Right lobe of liver (tissue), 6 donors: Measurements from ENCODE around the gene POLR2I. TPM values are rescaled to one million over a fixed set of nuclear protein-coding genes. Genes with fewer than 3 reads are reported as not detected.
A peak's percentile ranks its signal among the peaks of the same experiment; 100 is the strongest.

Source experiments
- ATAC-seq, 4 donors: fragments of 200-7000 bp; cut with Tn5 transposase; one replicate each; pipeline ENCODE4 v1.9.1; 2020; ENCODE audit warnings: mild to moderate bottlenecking in 4 of 4, moderate library complexity in 4 of 4
- DNase-seq, 3 donors: peaks; one replicate each; pipeline ENCODE4 v3.0.0-alpha.2; 2020
- H3K27ac ChIP-seq, 3 donors: fragments of 200-600 bp; one replicate each; pipeline ENCODE4 v1.8.0; 2022
- H3K27me3 ChIP-seq, 2 donors: fragments of 200-600 bp; one replicate each; pipeline ENCODE4 v1.8.0; 2022
- H3K36me3 ChIP-seq, 4 donors: fragments of 200-600 bp; sonication (generic) in 1 of 4; one replicate each; pipeline versions ENCODE4 v1.5.1 to v1.8.0; 2017 to 2022; ENCODE audit warnings: control low read depth in 1 of 4
- H3K4me1 ChIP-seq, 4 donors: fragments of 200-600 bp; sonication (generic) in 1 of 4; one replicate each; pipeline versions ENCODE4 v1.5.1 to v1.8.0; 2017 to 2022; ENCODE audit warnings: control low read depth in 1 of 4
- H3K4me3 ChIP-seq, 3 donors: fragments of 200-600 bp; one replicate each; pipeline ENCODE4 v1.8.0; 2022
- H3K9me3 ChIP-seq, 4 donors: fragments of 200-600 bp; sonication (generic) in 1 of 4; one replicate each; pipeline versions ENCODE4 v1.5.1 to v1.8.0; 2017 to 2022; ENCODE audit warnings: control low read depth in 1 of 4
- CTCF ChIP-seq, 4 donors: fragments of 200-600 bp in 3 of 4; fragments of 450-650 bp in 1 of 4; IDR thresholded peaks; one replicate each; pipeline versions ENCODE4 v1.5.1 to v1.8.0; 2016 to 2022; ENCODE audit warnings: antibody characterized with exemption in 4 of 4, mild to moderate bottlenecking in 2 of 4
- POLR2A ChIP-seq: fragments of 450-650 bp; IDR thresholded peaks from one replicate; pipeline ENCODE4 v1.6.1; 2017; ENCODE audit warnings: antibody characterized with exemption, mild to moderate bottlenecking
- WGBS: methylation state at CpG from one replicate; pipeline ENCODE4 v1.1.6; 2018; ENCODE audit warnings: low coverage, low lambda C conversion rate; ENCODE audit not compliant: insufficient coverage; ENCODE audit errors: missing lambda C conversion rate; 5-methylcytosine and 5-hydroxymethylcytosine counted together
- intact Hi-C, 2 donors: fragments of 100-400 bp; cut with DNase I; formaldehyde crosslinking; loops; one replicate each; pipeline versions ENCODE4 v1.11.2 to v1.14.1; 2022
- total RNA-seq, 6 experiments: library from RNA; depleted of rRNA in 2 of 6; stranded (reverse); fragments of >200 nt in 2 of 6; fragmentation: NEBNext Ultra II Directional in 3 of 6; extraction: Animal tissue kit (Norgen Biotek cat#: 25700) in 3 of 6; gene quantifications; one replicate each; pipeline versions ENCODE4 v1.1.0 to v1.2.4, GENCODE V29; 2016 to 2023
- donor health status: DM: no; HTN: yes; CAD: no.
- donor health status: DM: no; HTN: no; CAD: no.
- donor health status: DM: no; HTN: no; CAD: no.
- donor health status: DM: no; HTN: yes; CAD: no.
- donor health status: DM: no; HTN: yes; CAD: no.

Gene POLR2I
- total RNA-seq, 6 experiments from 2014 or later = 27.3 to 34.4 (median 29.9) TPM

GRCh38 chr19:36121486-36122124, 6.9 kb upstream of the POLR2I start:
- H3K9me3 ChIP-seq = no peaks in the 10 kb centered on the region
- no peaks in the 10 kb centered on the region for H3K27me3 ChIP-seq
- DNase-seq (no peak), ATAC-seq (peak in 1 of 4 donors; percentile 15)
- H3K36me3 ChIP-seq = peaks cover 0 to 18% (median 2%) of the 10 kb centered on the region in 4 donors
- H3K27ac ChIP-seq = no peak overlapping the region
- WGBS = 81% methylated on average over 16 of the region's 49 CpGs
- intact Hi-C loops = no loop called here
- peaks cover 0 to under 1% (median 0%) of the 10 kb centered on the region in 4 donors for H3K4me1 ChIP-seq
- TF ChIP-seq CTCF (IDR thresholded peaks at IDR 0.05) (no peak), POLR2A (no peak)
- H3K4me3 ChIP-seq = no peak overlapping the region

GRCh38 chr19:36120984-36121358, 6.3 kb upstream of the POLR2I start:
- 93% methylated on average over 18 of the region's 18 CpGs for WGBS
- intact Hi-C loops = no loop called here
- Histone ChIP-seq H3K36me3 (peaks cover 0 to 18% (median 2%) of the 10 kb centered on the region in 4 donors), H3K9me3 (no peaks in the 10 kb centered on the region), H3K27me3 (no peaks in the 10 kb centered on the region), H3K4me3 (no peak overlapping the region), H3K27ac (no peak overlapping the region), H3K4me1 (peaks cover 0 to 3% (median 0%) of the 10 kb centered on the region in 4 donors)
- TF ChIP-seq CTCF (IDR thresholded peaks at IDR 0.05) (no peak), POLR2A (no peak)
- DNase-seq (no peak), ATAC-seq (peak in 1 of 4 donors; percentile 5)

GRCh38 chr19:36120092-36120983, 5.7 kb upstream of the POLR2I start:
- no peak for ATAC-seq
- WGBS = 87% methylated on average over 13 of the region's 26 CpGs

GRCh38 chr19:36116344-36116637, 1.6 kb upstream of the POLR2I start:
- Histone ChIP-seq H3K27ac (peak overlapping the region in 1 of 3 donors; percentile 73), H3K9me3 (no peaks in the 10 kb centered on the region), H3K36me3 (peaks cover 0 to 12% (median 0%) of the 10 kb centered on the region in 4 donors), H3K27me3 (no peaks in the 10 kb centered on the region), H3K4me3 (peak overlapping the region in 1 of 3 donors; percentile 84), H3K4me1 (peaks cover 0 to 12% (median 3%) of the 10 kb centered on the region in 4 donors)
- WGBS = no CpG with 5 or more reads among the region's 1 CpG
- intact Hi-C loops = loop anchor here in 1 of 2 donors (10.0 kb wide), 1 partner anchor 51 kb away; no protein-coding TSS in a partner anchor
- no peak for DNase-seq
- TF ChIP-seq CTCF (IDR thresholded peaks at IDR 0.05) (no peak), POLR2A (no peak)
- ATAC-seq = no peak

More at GRCh38 chr19:36120092-36120983, 5.7 kb upstream of the POLR2I start:
- Histone ChIP-seq H3K4me1 (peaks cover 0 to 3% (median 0%) of the 10 kb centered on the region in 4 donors), H3K9me3 (no peaks in the 10 kb centered on the region), H3K4me3 (no peak overlapping the region), H3K27ac (no peak overlapping the region), H3K36me3 (peaks cover 0 to 12% (median under 1%) of the 10 kb centered on the region in 4 donors), H3K27me3 (no peaks in the 10 kb centered on the region)
- DNase-seq = no peak
- intact Hi-C loops = no loop called here
- TF ChIP-seq CTCF (IDR thresholded peaks at IDR 0.05) (no peak), POLR2A (no peak)
